KOPT-K1 (cell line): ENCODE measurements around the gene MDH1B.
"Not testable (repeated sequence)": the region's sequence is repeated elsewhere in the genome, so short reads cannot be mapped to it uniquely, and the experiment has no call there.

Experiments
- H3K27ac ChIP-seq: fragments of 200-600 bp; sonication (generic); 2 replicates; pipeline ENCODE4 v1.5.1; 2016; ENCODE audit warnings: antibody characterized with exemption, mild to moderate bottlenecking, low read depth, low read length; ENCODE audit not compliant: poor library complexity, severe bottlenecking
- H3K36me3 ChIP-seq: fragments of 200-600 bp; sonication (generic); 2 replicates; pipeline ENCODE4 v1.5.1; 2017; ENCODE audit warnings: antibody characterized with exemption, mild to moderate bottlenecking, low read length, moderate library complexity; ENCODE audit not compliant: insufficient read depth
- H3K9me3 ChIP-seq: fragments of 200-600 bp; sonication (generic); 2 replicates; pipeline ENCODE4 v1.5.1; 2017; ENCODE audit warnings: antibody characterized with exemption, low read length, mild to moderate bottlenecking; ENCODE audit not compliant: insufficient read depth, poor library complexity, severe bottlenecking

Gene MDH1B

GRCh38 chr2:206727287-206727686, 37.8 kb downstream of the MDH1B start:
- H3K36me3 ChIP-seq, result no peaks in the 10 kb centered on the region
- H3K27ac ChIP-seq, result no peak overlapping the region

GRCh38 chr2:206723288-206723687, 41.8 kb downstream of the MDH1B start:
- Histone ChIP-seq H3K36me3 (no peaks in the 10 kb centered on the region), H3K27ac (no peak overlapping the region)

More at GRCh38 chr2:206727287-206727686, 37.8 kb downstream of the MDH1B start:
- H3K9me3 ChIP-seq, result no peaks in the 10 kb centered on the region

DNA sequence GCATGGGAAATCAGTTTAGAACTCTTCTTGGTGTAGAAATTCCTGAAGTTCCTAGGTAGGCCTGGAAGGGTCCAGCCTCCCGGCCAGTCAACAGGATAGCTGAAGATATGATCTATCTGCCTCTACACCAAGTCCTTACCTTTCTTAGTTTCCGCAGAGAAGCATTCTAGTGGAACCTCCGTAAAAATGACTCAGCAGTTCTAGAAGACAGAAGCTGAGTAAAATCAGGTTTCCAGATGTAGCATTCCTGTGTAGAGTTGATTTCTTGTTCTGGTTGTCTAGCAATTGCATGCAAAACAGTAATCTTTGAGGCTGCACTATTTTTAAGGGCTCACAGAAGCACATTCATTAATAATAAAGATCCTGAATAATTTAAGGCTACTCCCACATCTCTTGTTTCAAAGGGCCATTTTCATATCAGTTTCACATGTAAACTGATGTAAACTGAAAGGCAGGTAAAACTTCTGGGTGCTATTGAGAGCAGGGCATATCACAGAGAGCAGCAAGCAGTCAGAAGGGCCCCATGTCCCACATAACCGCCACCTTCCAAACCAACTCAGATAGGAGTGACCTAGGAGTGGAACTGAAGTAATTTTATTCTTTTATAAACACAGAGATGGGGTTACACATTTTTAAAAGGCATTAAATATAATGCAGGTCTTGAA, 43.7 kb downstream of the MDH1B start:
- Histone ChIP-seq H3K36me3 (no peaks in the 10 kb centered on the region), H3K27ac (no peak overlapping the region), H3K9me3 (no peaks in the 10 kb centered on the region)

More at GRCh38 chr2:206723288-206723687, 41.8 kb downstream of the MDH1B start:
- no peaks in the 10 kb centered on the region for H3K9me3 ChIP-seq

- H3K27ac ChIP-seq, result no peak within 1 kb of the TSS
- H3K9me3 ChIP-seq, result no peaks in the 10 kb centered on the region
- no peaks in the 10 kb centered on the region for H3K36me3 ChIP-seq
These were observed 46.8 kb downstream of the MDH1B start, which contains the start of gene DYTN for GRCh38 chr2:206718296-206718695. Gene DYTN, minus strand, starts transcription at chr2:206718396. Its CDS starts 117 bp downstream, at chr2:206718279.

GRCh38 chr2:206716623-206717022, 48.5 kb downstream of the MDH1B start:
- Histone ChIP-seq H3K27ac (no peak overlapping the region), H3K9me3 (no peaks in the 10 kb centered on the region), H3K36me3 (no peaks in the 10 kb centered on the region)

GRCh38 chr2:206715183-206715582, 49.9 kb downstream of the MDH1B start:
- H3K9me3 ChIP-seq, H3K36me3 ChIP-seq, H3K27ac ChIP-seq: not testable (repeated sequence)

DNA sequence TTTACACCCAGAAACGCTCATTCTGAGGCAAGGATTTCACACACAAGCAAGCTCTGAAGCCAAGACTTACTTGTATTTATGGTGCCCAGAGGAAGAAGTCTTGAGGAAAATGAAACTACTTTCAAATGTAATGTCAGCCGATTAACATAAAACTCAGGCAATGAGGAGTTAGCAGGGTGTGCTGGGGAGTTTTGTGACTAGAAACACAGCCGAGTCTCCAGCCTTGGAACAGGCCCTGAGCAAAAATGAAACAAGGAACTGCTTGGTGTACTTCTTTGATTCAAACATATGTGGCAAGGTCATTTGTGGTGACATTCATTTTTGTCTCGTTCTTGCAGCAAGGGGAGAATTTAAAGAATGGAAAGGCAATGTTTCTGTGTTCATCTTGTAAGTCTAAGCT, 51.4 kb downstream of the MDH1B start:
- H3K27ac ChIP-seq, result no peak overlapping the region
- H3K9me3 ChIP-seq, result no peaks in the 10 kb centered on the region
- no peaks in the 10 kb centered on the region for H3K36me3 ChIP-seq

DNA sequence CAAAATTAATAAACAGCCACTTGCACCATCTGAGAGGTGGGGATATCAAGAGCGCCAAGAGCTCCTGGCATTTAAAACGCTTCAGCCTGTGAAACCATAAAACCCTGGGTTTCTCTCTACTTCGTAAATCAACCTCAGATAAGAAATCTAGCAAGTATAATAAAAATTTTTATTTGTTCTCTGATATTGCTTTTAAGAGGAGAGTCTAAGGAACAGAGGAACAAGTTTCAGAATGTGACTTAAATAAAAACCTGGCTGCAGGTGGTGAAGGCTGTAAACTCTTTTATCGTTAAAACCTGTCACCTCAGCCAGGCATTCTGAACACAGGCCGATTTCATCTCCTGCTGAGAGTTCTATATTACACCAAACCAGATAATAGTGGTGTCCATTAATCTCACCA, 56.8 kb downstream of the MDH1B start:
- no peaks in the 10 kb centered on the region for H3K9me3 ChIP-seq
- H3K27ac ChIP-seq, result no peak overlapping the region
- no peaks in the 10 kb centered on the region for H3K36me3 ChIP-seq

- no peaks in the 10 kb centered on the region for H3K36me3 ChIP-seq
- H3K9me3 ChIP-seq, result no peaks in the 10 kb centered on the region
- no peak overlapping the region for H3K27ac ChIP-seq
These were observed 57.9 kb downstream of the MDH1B start for GRCh38 chr2:206707164-206707701.

DNA sequence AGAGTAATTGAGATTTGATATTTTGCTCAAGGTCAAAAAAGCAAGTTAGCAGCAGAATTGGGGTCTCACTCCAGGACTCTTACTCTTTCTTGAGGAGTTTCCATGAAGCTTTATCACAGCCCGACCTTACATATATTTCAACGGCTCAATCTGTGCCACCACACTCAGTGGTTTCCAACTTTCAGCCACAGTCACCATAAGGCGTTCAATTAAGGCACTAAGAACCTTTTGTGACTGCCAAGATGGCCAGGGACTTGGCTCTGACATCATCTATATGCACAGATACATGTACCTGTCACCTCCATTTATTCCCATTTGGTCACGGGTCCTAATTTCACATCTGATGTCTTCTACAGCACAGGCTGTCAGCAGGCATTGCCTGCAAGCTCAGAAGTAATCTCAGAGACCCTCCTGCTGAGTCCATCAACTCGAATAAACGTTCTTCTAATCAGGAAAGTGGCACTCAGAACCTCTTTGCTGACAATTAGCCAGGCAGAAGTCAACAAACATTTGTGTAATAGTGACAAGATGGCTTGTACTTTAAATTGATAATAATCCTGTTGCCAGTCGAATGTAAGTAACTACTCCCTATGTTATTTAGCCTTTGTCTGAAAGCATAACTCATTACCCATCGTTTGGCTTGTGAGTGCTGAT, 63.0 kb downstream of the MDH1B start:
- no peak overlapping the region for H3K27ac ChIP-seq
- no peaks in the 10 kb centered on the region for H3K36me3 ChIP-seq
- H3K9me3 ChIP-seq, result no peaks in the 10 kb centered on the region

GRCh38 chr2:206700156-206700555, 65.0 kb downstream of the MDH1B start:
- Histone ChIP-seq H3K9me3 (no peaks in the 10 kb centered on the region), H3K36me3 (no peaks in the 10 kb centered on the region)

GRCh38 chr2:206698811-206699210, 66.3 kb downstream of the MDH1B start:
- Histone ChIP-seq H3K27ac (no peak overlapping the region), H3K36me3 (no peaks in the 10 kb centered on the region), H3K9me3 (no peaks in the 10 kb centered on the region)

More at GRCh38 chr2:206700156-206700555, 65.0 kb downstream of the MDH1B start:
- H3K27ac ChIP-seq, result no peak overlapping the region

GRCh38 chr2:206696910-206697309, 68.2 kb downstream of the MDH1B start:
- H3K36me3 ChIP-seq, result no peaks in the 10 kb centered on the region
- H3K27ac ChIP-seq, result no peak overlapping the region
- H3K9me3 ChIP-seq, result no peaks in the 10 kb centered on the region

DNA sequence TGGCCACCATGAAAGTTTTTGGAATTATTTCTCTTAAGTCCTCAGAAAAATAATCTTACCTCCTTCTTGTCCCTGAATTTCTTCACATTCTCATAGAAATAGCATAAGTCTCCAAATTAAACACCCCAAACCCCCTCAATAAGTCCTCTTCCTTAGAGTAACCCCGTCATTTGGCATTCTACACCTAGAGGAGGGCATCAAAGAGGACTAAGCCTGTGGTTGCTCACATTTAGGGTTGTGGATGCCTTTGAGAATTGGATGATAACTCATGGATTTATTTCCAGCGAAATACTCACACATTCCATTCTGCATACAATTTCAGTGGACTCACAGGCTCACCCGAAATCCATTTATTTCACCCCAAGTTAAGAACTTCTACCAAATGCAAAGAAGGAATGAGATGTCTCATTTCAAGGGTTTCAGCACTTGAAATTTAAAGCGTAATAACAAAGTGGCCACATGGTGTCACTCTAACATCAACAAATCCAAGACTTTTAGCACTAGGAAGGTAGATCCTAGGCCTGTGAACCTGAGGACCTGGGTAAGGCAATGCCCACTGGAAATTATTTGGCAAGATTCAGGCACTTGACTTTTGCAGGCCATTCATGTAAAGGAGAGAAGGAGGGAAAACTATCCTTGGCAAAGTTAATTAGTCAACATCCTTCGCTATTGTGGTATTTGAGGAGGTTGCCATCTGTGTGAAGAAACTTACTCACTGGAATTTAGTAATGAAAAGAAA, 71.6 kb downstream of the MDH1B start:
- no peaks in the 10 kb centered on the region for H3K36me3 ChIP-seq
- H3K9me3 ChIP-seq, result no peaks in the 10 kb centered on the region
- no peak overlapping the region for H3K27ac ChIP-seq

GRCh38 chr2:206692971-206693370, 72.2 kb downstream of the MDH1B start:
- Histone ChIP-seq H3K9me3 (no peaks in the 10 kb centered on the region), H3K36me3 (no peaks in the 10 kb centered on the region), H3K27ac (no peak overlapping the region)
